GM21723 (cell line): Measurements from ENCODE around the gene HOOK1.
"Not testable (repeated sequence)": the region's sequence is repeated elsewhere in the genome, so short reads cannot be mapped to it uniquely, and the experiment has no call there.

Experiments
- ATAC-seq: cut with Tn5 transposase; IDR thresholded peaks from one replicate; pipeline ENCODE4 v1.9.1; 2021; ENCODE audit warnings: mild to moderate bottlenecking, moderate library complexity; ENCODE audit not compliant: unreplicated experiment

HOOK1 gene

DNA sequence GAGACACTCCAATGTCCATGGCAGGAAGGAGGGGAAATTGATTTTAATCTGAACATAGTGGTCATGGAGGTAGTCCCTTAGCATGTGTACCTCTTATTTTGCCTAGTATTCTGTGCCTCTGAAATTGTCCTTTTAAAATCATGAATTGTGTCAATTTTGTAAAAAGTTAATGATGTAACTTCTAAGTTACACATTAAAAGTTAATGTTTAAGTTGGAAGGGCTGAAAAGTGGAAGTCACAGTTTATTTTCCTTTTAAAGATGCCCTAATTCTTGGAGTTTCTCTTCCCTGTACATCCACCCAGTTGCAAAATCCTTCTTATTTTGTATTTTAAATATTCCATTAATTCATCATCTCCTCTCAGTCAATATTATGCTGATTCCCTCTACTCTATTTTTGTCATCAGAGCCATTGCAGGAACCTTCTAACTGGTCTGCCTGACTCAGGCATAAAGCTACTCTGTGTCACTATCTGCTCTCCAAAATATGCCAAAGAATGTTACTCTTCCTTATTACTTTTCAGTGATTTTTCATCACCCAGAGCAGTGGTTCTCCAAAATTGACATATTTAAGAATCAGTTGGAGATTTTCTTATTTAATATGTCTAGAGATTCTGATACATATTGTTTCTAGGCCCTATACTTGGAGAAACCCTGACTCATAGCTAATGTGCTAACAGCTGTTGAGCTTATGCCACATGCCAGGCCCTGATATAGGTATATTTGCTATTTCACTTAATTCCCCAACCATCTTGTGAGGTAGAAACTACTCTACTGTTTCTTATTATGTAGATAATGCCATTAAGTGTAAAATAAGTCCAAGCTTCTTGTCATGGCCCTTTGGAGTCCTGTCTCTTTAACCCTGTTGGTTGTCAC lies 5.1 kb downstream of the HOOK1 start:
- no peak for ATAC-seq

DNA sequence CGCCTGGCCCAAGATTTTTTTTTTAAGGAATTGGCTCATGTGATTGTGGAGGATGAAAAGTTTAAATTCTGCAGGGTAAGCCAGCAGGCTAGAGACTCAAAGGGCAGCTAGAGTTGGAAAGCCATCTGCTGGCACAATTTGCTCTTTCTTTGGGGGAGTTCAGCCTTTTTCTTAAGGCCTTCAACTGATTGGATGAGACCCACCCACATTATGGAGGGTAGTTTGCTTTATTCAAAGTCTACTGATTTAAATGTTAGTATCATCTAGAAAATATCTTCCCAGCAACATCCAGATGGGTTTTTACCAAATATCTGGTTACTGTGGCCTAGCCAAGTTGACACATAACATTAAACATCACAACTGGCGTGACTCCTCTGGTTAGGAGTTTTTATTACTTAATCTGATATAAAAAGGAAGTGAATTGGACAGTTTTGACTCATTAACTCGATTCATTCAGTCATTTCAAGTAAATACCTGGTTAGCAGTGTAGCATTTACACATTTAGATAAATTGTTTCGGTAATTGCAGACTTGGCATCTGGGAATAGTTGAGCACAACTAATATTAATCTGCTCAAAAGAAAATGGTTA lies 12.4 kb downstream of the HOOK1 start:
- ATAC-seq = no peak

DNA sequence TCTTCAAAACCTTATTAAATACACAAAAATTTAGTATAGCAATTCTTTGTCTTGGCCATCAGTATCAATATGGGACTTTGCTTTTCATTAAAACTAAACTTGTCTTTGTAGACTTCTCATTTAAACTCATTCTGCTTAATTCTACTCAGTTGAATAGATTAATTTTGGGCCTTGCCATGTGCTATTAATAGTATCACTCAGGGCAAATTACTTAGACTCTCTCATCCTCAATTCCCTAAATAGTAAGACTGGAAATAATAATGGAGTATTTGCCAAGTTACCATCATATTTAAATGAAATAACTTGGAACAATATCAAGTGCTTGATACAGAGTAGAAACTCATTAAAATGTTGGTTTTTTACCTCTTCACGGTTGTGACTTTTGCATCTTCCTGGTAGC lies 13.4 kb downstream of the HOOK1 start:
- ATAC-seq = no peak

DNA sequence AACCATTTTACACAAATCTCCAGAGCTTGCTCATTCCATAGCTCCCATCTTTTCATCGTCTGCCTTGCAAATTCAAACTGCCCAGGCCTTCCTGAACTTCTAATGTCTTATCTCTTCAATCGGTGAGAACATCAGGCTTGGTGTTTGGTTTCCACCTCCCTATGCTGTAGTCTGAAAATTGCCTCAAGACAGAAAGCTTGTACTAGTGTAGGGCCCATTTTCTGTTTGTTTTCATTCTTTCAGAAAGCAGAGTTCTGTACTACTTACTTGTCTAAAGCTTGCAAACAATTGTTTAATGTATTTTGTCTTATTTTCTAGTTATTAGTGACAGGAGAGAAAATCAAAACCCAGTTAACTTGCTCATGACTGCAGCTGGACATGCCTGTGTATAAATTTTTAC lies 16.8 kb downstream of the HOOK1 start:
- no peak for ATAC-seq

DNA sequence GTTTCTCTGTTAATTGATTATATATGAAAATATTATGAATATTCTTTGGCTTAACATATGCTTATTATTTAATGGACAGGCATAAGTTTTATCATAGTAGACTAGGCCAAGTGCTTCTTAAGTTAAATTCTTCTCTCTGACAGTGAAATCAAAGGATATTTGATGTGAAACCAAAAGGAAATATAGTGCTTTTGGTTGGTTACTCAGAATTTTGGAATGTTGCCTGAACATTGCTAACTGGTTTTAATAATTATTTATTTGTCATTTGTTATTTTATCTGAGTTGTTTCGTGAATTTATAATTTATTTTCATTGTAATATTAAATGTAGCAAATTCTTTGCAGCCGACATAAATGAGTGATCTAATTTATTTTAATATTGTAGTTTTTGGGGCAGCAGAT lies 18.3 kb downstream of the HOOK1 start:
- ATAC-seq = no peak

DNA sequence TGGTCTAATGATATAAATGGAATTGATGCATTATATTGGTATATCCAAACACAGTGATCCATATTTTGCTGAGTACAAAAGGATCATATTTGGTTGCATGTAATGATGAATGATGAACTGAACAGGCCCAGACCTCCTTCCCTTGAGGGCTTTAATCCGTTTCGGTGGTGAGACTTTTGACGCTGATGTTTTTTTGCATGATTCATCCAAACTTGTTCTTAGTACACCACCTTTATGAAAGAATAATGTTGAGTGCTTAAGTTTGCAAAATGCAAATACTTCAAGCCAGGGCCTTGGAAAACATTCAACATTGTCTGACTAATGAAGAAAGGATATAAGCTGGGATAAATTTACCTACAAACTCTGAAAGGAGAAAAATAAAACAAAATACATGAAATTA lies 19.2 kb downstream of the HOOK1 start:
- no peak for ATAC-seq

DNA sequence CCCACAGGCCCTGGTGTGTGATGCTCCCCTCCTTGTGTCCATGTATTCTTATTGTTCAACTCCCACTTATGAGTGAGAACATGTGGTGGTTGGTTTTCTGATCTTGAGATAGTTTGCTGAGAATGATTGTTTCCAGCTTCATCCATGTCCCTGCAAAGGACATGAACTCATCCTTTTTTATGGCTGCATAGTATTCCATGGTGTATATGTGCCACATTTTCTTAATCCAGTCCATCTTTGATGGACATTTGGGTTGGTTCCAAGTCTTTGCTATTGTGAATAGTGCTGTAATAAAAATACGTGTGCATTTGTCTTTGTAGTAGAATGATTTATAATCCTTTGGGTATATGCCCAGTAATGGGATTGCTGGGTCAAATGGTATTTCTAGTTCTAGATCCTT lies 23.1 kb downstream of the HOOK1 start:
- ATAC-seq = not testable (repeated sequence)

DNA sequence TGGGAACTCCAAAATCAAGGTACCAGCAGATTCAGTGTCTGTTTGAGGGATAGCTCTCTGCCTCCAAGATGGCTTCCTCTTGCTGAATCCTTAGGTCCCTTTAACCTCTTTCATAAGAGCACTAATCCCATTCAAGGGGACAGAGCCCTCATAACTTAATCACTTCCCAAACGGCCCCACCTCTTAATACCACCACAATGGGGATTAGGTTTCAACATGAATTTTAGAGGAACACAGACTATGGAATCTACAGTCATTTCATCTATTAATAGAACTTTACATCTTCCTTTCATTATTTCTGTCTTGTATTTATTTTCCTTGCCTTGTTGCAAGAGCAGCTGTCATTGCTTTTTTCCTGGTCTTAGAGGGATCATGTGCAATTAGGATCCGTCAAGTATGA lies 30.3 kb downstream of the HOOK1 start:
- ATAC-seq = no peak

DNA sequence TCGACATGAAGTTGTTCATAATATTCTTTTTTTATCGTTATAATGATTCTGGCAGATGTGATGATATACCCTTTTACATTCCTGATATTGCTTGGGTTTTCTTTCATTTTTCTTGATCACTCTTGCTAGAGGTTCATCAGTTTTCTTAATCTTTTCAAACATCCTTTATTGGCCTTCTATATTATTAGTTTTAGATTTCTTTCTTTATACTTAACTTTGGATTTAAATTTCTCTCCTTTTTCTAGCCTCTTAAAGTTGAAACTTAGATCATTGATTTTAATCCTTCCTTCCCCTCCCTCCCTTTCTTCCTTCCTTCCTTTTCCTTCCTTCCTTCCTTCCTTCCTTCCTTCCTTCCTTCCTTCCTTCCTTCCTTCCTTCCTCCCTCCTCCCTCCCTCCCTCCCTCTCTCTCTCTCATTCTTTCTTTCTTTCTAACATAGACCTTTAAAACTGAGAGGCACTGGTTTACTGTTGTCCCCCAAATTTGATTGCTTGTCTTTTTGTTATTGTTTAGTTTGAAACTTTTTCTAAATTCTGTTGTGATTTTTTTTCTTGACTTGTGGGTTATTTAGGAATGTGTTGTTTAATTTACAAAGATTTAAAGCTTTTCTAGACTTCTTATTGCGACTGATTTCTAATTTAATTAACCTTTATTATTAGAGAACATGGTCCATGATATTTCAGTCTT lies 31.6 kb downstream of the HOOK1 start:
- no peak for ATAC-seq

DNA sequence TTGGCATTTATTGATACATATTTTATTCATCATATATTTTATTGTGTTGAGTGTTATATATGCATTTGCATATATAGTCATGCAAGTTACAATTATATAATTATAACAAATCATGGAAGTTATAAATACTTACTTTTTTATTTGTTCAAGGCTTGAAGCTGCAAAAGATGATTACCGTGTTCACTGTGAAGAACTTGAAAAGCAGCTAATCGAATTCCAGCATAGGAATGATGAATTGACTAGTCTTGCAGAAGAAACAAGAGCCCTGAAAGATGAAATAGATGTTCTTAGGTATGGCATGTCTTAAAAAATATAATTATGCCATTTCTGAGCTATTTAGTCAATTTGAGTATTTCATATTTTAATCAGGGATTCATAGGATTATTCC lies 32.1 kb downstream of the HOOK1 start:
- no peak for ATAC-seq

DNA sequence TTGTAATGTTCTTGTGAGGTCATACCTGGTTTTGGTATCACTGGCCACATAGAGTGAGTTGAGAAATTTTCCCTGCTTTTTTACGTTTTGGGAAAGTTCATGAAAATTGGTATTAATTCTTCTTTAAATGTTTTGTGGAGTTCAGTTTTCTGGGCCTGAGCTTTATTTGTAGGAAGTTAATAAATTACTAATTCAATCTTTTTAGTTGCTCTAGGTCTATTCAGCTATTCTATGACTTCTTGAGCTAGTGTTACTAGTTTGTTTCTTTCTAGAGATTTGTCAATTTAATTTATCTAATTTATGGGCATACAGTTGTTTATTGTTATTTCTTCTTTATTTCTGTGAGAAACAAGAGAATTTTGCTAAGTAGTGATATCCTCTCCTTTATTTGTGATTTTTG lies 37.4 kb downstream of the HOOK1 start:
- no peak for ATAC-seq

DNA sequence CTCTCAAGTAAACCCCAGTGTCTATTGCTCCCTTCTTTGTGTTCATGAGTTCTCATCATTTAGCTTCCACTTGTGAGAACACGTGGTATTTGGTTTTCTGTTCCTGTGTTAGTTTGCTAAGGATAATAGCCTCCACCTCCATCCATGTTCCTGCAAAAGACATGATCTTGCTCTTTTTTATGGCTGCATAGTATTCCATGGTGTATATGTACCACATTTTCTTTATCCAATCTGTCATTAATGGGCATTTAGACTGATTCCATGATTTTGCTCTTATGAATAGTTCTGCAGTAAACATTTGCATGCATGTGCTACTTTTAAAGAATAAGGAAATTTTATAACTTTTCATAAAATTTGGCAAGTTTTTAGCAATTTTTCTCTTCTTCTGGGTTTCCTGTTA lies 40.5 kb downstream of the HOOK1 start:
- ATAC-seq = not testable (repeated sequence)

DNA sequence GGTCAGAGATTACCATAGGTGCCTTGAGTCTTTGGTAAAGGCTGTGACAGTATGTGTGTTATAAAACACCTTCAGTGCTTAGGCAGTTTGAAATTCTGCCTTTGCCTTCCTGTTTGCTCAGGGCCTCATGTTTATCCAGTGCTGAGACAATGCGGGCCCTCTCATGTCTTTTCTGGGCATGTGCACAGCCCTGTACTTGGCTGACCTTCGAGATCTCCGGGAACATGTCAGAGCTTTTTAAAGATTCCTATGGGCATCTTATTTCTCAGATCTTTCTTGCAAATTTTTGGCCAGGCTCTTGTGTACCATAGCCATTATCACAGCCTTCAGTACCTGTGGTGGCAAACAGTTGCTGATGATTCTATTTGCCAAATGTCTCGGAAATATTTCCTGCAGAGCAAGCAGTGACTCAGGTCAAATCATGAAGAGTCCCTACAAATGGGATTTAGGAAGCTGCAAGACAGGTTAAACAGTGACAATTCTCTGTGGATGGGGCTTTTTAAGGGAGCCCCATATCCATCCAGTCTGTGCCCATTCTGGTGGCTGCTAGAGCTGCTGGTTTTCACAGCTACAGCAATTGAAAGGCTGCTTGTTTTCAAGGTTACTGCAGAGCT lies 42.1 kb downstream of the HOOK1 start:
- ATAC-seq = no peak

DNA sequence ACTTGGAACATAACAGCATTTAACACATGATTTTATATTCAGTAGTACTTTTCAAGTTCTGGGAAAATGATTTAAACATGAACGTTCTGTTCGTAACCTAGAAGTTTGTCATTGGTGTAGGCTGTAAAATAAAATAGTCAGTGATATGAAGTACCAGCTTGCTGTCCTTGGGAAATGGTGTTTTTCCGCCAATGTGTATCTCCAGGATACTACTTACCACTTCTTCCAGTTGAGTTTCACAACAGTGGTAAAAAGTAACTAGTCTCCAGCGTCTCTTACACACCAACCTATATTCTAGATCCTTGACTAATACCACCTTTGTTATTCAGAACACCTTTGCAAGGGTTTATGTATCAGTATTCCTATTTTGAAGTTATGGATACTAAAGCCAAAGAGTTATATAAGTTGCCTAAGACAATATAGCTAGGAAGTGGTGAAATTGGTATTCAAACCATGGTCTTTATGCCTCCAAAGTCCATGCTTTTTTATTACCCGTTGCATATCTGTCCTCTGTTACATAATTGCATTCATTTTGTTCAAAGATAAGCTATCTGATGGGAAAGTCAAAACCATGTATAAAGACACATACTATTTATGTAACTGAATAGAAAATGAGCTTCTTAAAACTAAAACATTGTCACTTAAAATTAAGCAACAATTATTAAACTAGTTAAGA lies 43.1 kb downstream of the HOOK1 start:
- ATAC-seq = no peak

DNA sequence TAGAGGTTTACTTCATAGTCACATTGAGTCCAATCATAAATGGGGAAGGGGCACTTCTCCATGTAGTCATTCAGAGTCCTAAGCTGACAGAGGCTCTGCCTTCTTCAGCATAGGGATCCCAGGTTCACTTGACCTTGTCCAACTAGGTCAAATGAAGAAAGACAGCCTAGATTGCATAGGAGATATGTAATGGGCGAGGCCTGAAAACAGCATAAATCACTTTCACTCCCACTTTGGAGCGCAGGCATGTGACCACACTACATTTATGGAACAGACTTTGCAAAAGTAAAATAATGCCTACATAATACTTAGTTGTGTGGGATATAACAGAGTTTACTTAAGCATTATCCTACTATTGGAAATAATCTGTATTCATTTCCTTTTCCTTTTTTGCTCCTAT lies 51.7 kb downstream of the HOOK1 start:
- ATAC-seq = no peak

DNA sequence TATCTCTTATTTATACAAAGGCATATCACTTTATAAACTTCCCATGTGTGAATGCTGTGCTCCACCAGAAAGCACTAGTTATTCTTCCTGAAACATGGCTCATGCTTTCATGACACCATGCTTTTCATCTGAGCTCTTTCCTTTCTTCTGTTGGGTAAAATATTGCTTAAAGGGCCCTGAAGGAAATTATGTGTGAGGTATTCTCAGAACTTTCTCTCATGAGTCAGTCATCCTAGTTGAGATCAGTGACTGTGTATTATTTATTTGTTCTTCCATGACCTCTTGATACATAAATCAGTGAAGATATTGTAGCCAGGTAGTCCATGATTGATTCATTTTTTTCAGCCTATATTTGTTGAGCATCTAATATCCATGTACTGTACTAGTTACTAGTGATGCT lies 57.0 kb downstream of the HOOK1 start:
- ATAC-seq = no peak

DNA sequence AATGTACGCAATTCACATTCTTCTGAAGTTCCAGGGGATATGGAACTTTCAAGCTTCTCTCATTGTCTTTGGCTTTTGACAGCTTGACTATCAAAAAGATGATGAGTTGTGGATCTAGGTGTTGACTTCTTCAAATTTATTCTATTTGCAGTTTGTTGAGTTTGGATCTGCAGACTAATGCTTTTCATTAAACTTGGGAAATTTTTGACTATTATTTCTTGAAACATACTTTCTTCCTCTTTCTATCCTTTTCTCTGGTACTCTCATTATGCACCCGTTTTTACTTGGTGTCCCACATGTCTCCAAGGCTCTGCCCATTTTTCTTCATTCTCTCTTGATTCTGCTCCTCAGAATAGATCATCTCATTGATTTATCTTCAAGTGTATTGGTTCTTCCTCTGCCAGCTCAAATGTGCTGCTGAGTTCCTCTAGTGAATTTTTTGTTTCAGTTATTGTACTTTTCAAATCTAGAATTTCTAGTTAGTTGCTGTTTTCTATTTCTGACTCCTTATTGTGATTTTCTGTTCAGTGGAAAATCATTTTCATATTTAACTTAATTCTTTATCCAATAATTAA lies 62.4 kb downstream of the HOOK1 start:
- ATAC-seq = no peak

DNA sequence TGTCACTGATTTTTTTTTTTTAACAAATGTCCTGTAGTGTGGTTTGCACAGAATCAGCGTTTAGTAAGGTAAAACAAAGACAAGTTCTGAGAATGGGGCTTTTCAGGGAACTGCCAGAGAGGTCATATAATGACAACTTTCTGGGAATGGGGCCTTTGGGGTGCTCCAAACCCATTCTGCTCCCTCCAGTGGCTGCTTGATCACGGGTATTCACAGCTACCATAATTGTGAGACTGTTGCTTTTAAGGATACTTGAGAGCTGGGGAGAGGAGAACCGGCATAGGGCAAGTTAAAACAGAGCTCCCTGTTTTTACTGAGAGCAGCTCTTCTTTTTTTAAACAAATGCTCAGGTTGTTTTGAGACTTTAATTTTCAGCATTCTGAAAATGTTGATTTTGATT lies 63.6 kb downstream of the HOOK1 start:
- no peak for ATAC-seq

DNA sequence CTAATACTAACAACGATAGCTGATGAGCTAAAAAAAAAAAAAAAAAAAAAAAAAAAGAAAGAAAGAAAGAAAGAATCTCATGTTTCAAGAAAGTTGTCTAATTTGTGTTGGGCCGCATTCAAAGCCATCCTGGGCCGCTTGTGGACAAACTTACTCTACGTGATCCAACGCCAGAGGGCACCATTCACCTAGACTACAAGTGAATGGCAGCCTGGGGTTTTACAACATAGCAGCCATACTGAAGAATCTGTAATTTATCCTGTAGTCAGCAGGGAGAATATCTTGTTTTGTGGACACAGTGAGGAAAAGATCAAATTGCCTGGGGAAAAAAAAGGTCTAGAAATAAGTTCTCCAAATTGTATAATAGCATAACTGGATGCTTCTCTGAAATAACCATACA lies 64.8 kb downstream of the HOOK1 start:
- ATAC-seq = no peak

DNA sequence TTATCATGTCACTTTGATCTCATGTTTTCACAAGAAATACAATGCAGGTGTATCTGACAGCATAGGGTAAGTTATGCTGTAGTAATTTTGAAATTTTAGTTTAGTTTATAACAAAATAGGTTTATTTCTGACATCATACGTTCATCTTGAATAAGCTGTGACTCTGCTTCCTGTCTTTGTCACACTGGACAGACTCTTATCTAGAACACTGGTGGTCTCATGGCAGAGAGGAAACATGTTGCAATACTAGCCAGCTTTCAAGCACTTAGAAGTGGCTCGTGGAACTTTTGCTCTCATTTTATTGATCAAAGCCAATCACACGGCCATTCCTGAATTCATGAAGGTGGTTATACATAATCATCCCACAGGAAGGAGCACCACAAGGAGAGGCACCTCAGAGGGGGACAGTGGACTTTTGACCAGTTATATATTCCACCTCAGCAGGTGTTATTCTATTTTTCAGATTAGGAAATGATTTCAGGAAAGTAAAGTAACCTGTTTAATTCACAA lies 65.3 kb downstream of the HOOK1 start:
- ATAC-seq = no peak

DNA sequence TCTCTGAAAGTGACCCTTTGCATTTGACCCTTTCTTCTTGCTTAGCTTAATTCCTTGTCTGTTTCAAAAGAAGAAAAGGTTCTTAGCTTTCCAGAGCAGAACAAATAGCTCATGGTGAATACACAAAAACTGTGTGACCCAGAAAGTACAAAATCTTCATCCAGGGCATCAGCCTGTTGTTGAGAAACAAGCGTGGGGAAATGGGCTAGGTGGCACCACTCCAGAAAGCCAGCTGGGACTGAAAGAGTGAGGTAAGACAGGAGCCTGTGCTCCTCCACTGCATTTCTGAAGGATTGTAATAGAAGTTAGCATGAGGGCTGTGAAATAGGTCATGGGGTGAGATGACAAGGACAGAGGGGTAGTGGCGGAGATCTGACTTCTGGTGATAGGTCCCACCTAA lies 66.0 kb downstream of the HOOK1 start:
- no peak for ATAC-seq
